ENCODE data around the gene GPR45. TPM values are rescaled to one million over a fixed set of nuclear protein-coding genes. Genes with fewer than 3 reads are reported as not detected.
"Not testable (repeated sequence)": the region's sequence is repeated elsewhere in the genome, so short reads cannot be mapped to it uniquely, and the experiment has no call there.

The GPR45 gene, protein sequence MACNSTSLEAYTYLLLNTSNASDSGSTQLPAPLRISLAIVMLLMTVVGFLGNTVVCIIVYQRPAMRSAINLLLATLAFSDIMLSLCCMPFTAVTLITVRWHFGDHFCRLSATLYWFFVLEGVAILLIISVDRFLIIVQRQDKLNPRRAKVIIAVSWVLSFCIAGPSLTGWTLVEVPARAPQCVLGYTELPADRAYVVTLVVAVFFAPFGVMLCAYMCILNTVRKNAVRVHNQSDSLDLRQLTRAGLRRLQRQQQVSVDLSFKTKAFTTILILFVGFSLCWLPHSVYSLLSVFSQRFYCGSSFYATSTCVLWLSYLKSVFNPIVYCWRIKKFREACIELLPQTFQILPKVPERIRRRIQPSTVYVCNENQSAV
- total RNA-seq, result not detected

GRCh38 chr2:105241443-105241842, at the start of gene GPR45:
TSS of gene GPR45 (plus strand) at chr2:105241743. CDS start at chr2:105241859, 116 bp downstream.
- DNase-seq (ENCODE audit: low read depth in 2 of 3, low spot score in 2 of 3), result no peak

DNA sequence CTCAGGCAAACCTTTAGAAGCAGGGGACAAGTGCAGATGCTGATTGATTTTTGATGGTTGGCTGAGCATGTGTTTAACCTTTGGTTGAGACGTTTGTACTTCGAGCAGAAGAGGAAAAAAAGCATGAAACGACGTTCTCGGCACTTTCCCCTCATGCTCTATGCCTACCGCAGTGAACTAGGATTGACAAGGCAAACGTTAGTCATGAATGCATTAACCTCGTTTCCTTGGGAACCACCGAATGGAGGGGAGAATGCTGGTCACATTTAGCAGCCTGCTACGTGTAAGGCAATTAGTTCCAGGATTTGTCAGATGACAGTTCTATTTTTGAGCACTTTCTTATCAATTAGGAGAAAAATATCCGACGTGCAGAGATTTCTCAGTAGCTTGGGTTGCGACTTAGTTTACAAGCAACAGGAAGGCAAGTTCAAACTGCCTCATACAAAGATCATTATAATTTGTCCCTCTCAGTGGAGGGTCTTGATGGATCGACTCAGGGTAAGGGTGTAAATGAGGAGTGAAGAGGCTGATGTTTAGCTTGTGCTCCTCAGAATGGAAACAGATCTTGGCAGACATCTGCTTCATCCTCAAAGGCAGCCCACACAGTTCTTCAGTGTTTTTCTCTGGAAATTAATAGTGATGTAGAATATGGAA, 47.4 kb upstream of the GPR45 start:
- DNase-seq (ENCODE audit: low read depth in 2 of 3, low spot score in 2 of 3), result no peak

GRCh38 chr2:105196651-105197050, 44.9 kb upstream of the GPR45 start:
- DNase-seq (ENCODE audit: low read depth in 2 of 3, low spot score in 2 of 3), result no peak

- no peak for DNase-seq (ENCODE audit: low read depth in 2 of 3, low spot score in 2 of 3)
These were observed 25.9 kb upstream of the GPR45 start for GRCh38 chr2:105215586-105216192.

- DNase-seq (ENCODE audit: low read depth in 2 of 3, low spot score in 2 of 3), result no peak
These were observed 20.9 kb upstream of the GPR45 start for GRCh38 chr2:105220604-105221003.

GRCh38 chr2:105224444-105224843, 17.1 kb upstream of the GPR45 start:
- DNase-seq (ENCODE audit: low read depth in 2 of 3, low spot score in 2 of 3), result no peak

DNA sequence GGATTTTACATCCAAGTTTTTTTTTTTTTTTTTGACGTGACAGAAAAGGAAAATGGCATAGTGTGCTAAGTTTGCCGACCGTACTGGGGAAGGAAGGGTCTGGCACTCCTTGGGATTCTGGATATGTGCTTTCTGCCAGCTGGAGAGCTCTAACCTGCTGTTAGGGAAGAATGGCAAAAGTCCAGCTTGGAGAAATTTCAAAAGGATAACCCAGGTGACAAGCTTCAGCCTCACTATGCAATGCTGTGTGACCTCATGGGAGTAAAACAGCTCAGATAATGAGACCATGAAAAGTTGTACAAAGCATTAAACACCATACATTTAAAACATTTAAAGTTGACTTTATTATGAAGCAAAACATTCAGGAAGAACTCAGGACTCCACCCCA, 10.3 kb upstream of the GPR45 start:
- no peak for DNase-seq (ENCODE audit: low read depth in 2 of 3, low spot score in 2 of 3)

GRCh38 chr2:105235388-105236059, 6.0 kb upstream of the GPR45 start:
- peak; percentile 13 to 89 (median 71) for DNase-seq (ENCODE audit: low read depth in 2 of 3, low spot score in 2 of 3)

DNA sequence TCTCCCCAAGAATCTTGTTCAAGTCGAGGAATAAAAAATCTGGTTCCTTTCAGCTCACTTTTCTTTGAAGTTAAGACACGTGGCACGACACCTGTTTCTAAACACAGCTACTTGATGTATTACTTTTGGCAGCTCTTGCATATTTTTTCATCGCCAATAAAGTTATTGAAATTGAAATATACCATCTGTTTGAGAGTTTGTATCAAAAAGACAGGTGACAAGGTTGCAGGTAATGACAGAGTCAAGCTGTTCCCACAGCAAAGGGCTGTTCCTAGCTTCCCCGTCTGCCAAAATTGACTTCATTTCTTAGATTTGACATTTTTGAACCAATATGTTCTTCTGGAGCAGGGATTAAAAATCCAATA, 5.5 kb upstream of the GPR45 start:
- DNase-seq (ENCODE audit: low read depth in 2 of 3, low spot score in 2 of 3), result no peak

GRCh38 chr2:105237045-105237765, 4.3 kb upstream of the GPR45 start:
- peak in 1 of 3 donors; percentile 9 for DNase-seq (ENCODE audit: low read depth in 2 of 3, low spot score in 2 of 3)

DNA sequence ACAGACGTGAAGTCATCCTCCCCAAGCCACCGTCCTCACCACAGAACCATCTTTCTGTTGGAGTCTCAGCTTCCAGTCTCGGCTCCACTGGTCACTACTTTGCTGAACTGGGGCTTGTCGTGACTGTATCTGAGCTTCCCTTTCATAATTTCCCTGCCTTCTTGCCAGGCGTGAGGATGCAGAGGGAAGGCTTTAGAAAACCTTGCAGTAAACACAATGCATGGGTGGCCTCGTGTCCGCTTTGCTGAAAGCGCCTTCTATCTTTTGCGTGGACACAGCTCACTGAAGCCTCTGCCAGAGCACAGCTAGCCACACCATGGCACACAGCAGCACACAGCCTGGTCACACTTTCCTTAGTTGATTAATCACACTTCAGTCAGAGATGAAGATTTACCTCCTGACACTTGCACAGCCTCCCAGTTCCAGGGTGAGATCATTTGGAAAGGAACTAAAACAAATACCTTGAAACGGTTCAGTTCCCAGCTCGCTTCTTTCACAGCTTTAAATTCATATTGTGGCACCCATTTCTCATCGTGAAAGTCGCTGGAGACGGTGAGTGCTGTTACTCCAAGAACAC, 2.8 kb upstream of the GPR45 start:
- DNase-seq (ENCODE audit: low read depth in 2 of 3, low spot score in 2 of 3), result no peak

DNA sequence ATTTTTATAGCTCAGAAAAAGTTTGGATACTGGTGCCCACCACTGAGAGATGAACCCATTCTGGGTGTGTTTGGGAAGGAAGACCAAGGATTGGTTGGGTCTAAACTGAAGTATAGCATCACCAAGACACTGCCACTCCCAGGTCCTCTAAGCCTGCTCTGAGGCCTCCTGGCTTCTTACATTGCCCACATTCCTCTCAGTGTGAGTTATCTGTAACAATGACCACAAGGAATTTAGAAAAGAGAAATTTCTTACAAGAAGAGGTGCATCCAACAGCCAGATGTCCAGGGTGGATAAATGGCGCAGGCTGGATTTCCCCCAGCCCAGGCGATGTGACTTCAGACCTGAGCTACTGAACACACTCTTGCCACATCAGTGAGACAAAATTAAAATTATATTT, 1.6 kb upstream of the GPR45 start:
- DNase-seq (ENCODE audit: low read depth in 2 of 3, low spot score in 2 of 3), result no peak

DNA sequence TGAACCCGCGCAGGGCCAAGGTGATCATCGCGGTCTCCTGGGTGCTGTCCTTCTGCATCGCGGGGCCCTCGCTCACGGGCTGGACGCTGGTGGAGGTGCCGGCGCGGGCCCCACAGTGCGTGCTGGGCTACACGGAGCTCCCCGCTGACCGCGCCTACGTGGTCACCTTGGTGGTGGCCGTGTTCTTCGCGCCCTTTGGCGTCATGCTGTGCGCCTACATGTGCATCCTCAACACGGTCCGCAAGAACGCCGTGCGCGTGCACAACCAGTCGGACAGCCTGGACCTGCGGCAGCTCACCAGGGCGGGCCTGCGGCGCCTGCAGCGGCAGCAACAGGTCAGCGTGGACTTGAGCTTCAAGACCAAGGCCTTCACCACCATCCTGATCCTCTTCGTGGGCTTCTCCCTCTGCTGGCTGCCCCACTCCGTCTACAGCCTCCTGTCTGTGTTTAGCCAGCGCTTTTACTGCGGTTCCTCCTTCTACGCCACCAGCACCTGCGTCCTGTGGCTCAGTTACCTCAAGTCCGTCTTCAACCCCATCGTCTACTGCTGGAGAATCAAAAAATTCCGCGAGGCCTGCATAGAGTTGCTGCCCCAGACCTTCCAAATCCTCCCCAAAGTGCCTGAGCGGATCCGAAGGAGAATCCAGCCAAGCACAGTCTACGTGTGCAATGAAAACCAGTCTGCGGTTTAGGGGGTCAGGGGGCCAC, 897 bp downstream of the GPR45 start:
- no peak for DNase-seq (ENCODE audit: low read depth in 2 of 3, low spot score in 2 of 3)

DNA sequence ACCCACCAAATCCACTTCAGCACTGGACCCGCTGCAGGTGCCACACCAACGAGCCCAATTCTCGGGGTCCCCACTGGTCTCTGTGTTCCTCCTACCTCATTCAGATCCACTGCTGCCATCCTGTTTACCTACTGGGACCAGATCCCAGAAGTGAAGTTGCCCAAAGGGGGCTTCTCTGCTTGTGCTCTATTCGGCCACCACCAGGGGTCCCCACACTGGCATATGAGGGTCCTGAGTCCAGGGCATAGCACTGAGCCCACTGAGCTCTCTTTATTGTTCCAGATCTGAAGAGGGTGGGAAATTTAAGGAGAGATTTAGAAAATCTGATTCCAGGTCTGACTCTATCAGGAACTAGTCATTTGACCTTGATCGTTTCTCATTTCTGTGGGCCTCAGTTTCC, 2.4 kb downstream of the GPR45 start:
- no peak for DNase-seq (ENCODE audit: low read depth in 2 of 3, low spot score in 2 of 3)

DNA sequence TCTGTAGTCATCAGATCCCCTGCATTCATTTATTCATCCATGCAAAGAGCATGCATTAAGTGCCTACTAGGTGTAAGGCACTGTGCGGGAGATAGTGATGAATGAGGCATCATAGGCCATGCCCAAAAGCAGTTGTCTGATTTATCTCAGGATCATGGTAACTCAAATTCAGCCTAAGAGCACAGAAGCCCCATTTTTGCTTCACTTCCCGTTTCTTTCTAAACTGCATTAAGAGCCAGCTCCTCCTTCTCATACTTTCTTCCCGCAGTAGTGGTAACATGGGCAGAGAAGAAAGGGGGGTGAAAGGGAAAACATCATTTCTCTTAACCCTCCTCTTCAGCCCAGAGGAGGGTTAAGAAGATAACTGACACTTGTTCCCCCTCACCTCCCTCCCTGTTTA, 2.9 kb downstream of the GPR45 start:
- peak in 1 of 3 donors; percentile 33 for DNase-seq (ENCODE audit: low read depth in 2 of 3, low spot score in 2 of 3)

DNA sequence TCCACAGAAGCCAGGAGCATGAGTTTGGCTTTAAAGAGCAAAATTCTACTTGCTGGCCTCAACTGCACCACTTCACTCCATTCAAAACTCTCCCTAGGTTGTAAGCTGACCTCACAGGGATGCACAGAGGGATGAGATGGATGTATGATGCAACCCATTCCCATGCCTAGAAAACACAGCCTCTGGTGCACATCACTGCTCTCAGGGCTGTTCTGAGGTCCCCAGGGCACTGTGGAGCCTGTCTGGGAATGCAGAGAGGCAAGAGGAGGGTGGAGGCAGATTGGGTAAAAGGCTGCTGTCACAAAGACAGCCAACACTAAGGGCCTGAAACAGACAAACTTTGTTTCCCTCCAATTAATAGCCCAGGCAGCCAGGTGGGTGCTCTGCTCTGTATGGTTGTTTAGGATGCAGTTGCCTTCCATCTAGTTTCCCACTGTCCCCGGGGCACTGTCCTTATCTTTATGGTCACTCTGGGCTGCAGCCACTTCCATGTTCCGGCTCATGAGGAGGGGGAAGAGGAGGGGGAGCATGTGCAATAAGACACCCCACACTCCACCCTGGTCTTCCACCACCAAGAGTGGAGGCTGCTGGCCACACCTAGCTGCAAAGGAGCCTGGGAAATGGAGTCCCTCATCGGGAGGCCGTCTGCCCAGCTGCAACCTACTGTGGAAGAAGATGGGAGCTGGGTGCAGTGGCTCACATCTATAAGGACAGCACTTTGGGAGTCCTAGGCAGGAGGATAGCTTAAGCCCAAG, 7.0 kb downstream of the GPR45 start:
- no peak for DNase-seq (ENCODE audit: low read depth in 2 of 3, low spot score in 2 of 3)

DNA sequence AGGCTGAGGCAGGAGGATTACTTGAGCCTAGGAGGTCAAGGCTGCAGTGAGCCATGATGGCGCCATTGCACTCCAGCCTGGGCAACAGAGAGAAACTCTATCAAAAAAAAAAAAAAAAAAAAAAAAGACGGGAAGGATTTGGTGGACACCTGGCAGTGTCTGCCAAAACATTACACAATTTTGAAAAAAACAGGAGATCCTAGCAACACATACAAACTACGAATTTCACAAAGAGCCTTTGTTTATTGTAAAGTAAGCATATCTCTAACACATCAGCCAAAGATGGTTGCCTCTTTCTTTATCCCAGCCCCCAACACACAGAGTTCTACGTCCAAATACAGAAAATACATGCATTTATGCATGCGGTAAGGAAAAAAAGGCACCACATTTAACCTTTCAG, 7.6 kb downstream of the GPR45 start:
- no peak for DNase-seq (ENCODE audit: low read depth in 2 of 3, low spot score in 2 of 3)

- DNase-seq (ENCODE audit: low read depth in 2 of 3, low spot score in 2 of 3), result no peak
These were observed 8.3 kb downstream of the GPR45 start for GRCh38 chr2:105249891-105250290.

- not testable (repeated sequence) for DNase-seq (ENCODE audit: low read depth in 2 of 3, low spot score in 2 of 3)
These were observed 9.6 kb downstream of the GPR45 start for GRCh38 chr2:105251016-105251648.
